PC-3 (cell line): Measurements from ENCODE around the gene TAOK3. TPM values are rescaled to one million over a fixed set of nuclear protein-coding genes. Genes with fewer than 3 reads are reported as not detected.

Source experiments
- ATAC-seq: fragments of 200-7000 bp; cut with Tn5 transposase; 2 replicates; pipeline ENCODE4 v1.9.1; 2020; ENCODE audit warnings: mild to moderate bottlenecking, moderate library complexity
- BruUV-seq: library from RNA; stranded (reverse); fragments of 400-500 nt; replicated peaks from 2 replicates; lab custom pipeline; 2021; lab: Mats Ljungman, UMichigan
- CTCF ChIA-PET: fragments of 300-600 bp; sonication (Branson Sonifier 250); formaldehyde crosslinking; loops from one replicate; lab custom pipeline; 2022; ENCODE audit warnings: antibody characterized with exemption; lab: Charles Lee
- POLR2A ChIA-PET: fragments of 300-600 bp; sonication (Branson Sonifier 250); formaldehyde crosslinking; loops from one replicate; lab custom pipeline; 2022; ENCODE audit warnings: antibody characterized with exemption; ENCODE audit not compliant: unreplicated experiment; lab: Charles Lee
- DNase-seq: peaks from one replicate; pipeline ENCODE4 v3.0.0-alpha.2; 2015
- H2AFZ ChIP-seq: fragments of 300-600 bp; sonication (generic); 2 replicates; pipeline ENCODE4 v1.6.0; 2016; ENCODE audit warnings: antibody characterized with exemption, low read length
- H3F3A ChIP-seq: fragments of 300-600 bp; sonication (generic); one replicate; pipeline ENCODE4 v1.6.0; 2017; ENCODE audit warnings: antibody characterized with exemption, low read length, control low read depth, mild to moderate bottlenecking; ENCODE audit not compliant: unreplicated experiment
- H3K27ac ChIP-seq: fragments of 300-600 bp; sonication (generic); 2 replicates; pipeline ENCODE4 v1.5.1; 2016; ENCODE audit warnings: mild to moderate bottlenecking, low read length
- H3K27me3 ChIP-seq: fragments of 300-600 bp; sonication (generic); 2 replicates; pipeline ENCODE4 v1.6.1; 2016; ENCODE audit warnings: low read length, mixed read lengths
- H3K36me3 ChIP-seq: fragments of 300-600 bp; sonication (generic); 2 replicates; pipeline ENCODE4 v1.6.1; 2016; ENCODE audit warnings: low read depth, mixed run types, low read length, mixed read lengths
- H3K4me1 ChIP-seq: fragments of 300-600 bp; sonication (generic); 2 replicates; pipeline ENCODE4 v1.5.1; 2016; ENCODE audit warnings: low read length; ENCODE audit not compliant: insufficient read depth
- H3K4me2 ChIP-seq: fragments of 300-600 bp; sonication (generic); 2 replicates; pipeline ENCODE4 v1.6.0; 2016; ENCODE audit warnings: low read length
- H3K4me3 ChIP-seq: fragments of 300-600 bp; sonication (generic); 2 replicates; pipeline ENCODE4 v1.5.1; 2016; ENCODE audit warnings: mild to moderate bottlenecking, low read length, mixed read lengths
- H3K79me2 ChIP-seq: fragments of 300-600 bp; sonication (generic); 2 replicates; pipeline ENCODE4 v1.6.1; 2017; ENCODE audit warnings: low read length, mixed read lengths
- H3K9ac ChIP-seq: fragments of 300-600 bp; sonication (generic); 2 replicates; pipeline ENCODE4 v1.6.0; 2016; ENCODE audit warnings: mild to moderate bottlenecking, low read length
- H3K9me2 ChIP-seq: fragments of 300-600 bp; sonication (generic); replicated peaks from 2 replicates; pipeline ENCODE4 v1.6.1; 2016; ENCODE audit warnings: mixed run types, low read length, mixed read lengths
- H3K9me3 ChIP-seq: fragments of 300-600 bp; sonication (generic); 2 replicates; pipeline ENCODE4 v1.6.1; 2016; ENCODE audit warnings: low read length, mixed read lengths
- H4K20me1 ChIP-seq: fragments of 300-600 bp; sonication (generic); 2 replicates; pipeline ENCODE4 v1.6.1; 2016; ENCODE audit warnings: low read length, mixed read lengths
- EZH2 ChIP-seq: fragments of 300-600 bp; sonication (generic); IDR thresholded peaks from one replicate; pipeline ENCODE4 v1.6.1; 2017; ENCODE audit warnings: antibody characterized with exemption, mild to moderate bottlenecking, low read length; ENCODE audit not compliant: unreplicated experiment
- EZH2phosphoT487 ChIP-seq: fragments of 300-600 bp; sonication (generic); IDR thresholded peaks from 2 replicates; pipeline ENCODE4 v1.6.1; 2018; ENCODE audit warnings: mild to moderate bottlenecking, antibody characterized with exemption, low read length, borderline replicate concordance
- intact Hi-C: fragments of 100-400 bp; cut with micrococcal nuclease; formaldehyde crosslinking; loops from 2 replicates; pipeline ENCODE4 v1.9.0; 2023
- total RNA-seq: library from RNA; depleted of rRNA; stranded (reverse); fragments of >200 nt; gene quantifications from 2 replicates; pipeline ENCODE4 v1.2.3, GENCODE V29; 2014
- TF ChIP-seq, protein P1 (sequence below): fragments of 300-600 bp; sonication (generic); conservative IDR thresholded peaks from 2 replicates; pipeline ENCODE4 v1.5.1; 2017; ENCODE audit warnings: antibody characterized with exemption, low read depth, mild to moderate bottlenecking, low read length

TAOK3 gene
- total RNA-seq, 1 experiment from 2014 or later: 27.9 TPM

DNA sequence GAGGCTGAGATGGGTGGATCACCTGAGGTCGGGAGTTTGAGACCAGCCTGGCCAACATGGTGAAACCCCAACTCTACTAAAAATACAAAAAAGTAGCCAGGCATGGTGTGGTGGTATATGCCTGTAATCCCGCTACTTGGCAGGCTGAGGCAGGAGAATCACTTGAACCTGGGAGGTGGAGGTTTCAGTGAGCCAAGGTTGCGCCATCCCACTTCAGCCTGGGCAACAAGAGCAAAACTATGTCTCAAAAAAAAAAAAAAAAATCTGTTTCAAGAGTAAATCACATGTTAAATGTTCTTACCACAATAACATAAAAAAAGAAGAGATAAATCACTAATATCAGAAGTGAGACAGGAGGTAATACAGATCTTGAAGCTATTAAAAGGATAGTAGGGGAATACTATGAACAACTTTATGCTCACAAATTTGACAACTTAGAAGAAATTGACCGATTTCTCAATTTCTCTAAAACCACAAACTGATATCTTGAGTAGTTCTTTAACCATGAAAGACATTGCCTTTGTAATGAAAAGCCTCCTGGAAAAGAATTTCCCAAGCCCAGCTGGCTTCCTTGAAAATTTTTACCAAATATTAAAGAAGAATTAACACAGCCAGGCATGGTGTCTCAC lies 37.7 kb downstream of the TAOK3 start:
- H3K9me3 ChIP-seq: no peaks in the 10 kb centered on the region
- H3K79me2 ChIP-seq: peaks cover 8% of the 10 kb centered on the region
- H3K27me3 ChIP-seq: no peaks in the 10 kb centered on the region
- H2AFZ ChIP-seq: no peak overlapping the region
- no peak for TF ChIP-seq EZH2phosphoT487
- TF ChIP-seq, protein P1, sequence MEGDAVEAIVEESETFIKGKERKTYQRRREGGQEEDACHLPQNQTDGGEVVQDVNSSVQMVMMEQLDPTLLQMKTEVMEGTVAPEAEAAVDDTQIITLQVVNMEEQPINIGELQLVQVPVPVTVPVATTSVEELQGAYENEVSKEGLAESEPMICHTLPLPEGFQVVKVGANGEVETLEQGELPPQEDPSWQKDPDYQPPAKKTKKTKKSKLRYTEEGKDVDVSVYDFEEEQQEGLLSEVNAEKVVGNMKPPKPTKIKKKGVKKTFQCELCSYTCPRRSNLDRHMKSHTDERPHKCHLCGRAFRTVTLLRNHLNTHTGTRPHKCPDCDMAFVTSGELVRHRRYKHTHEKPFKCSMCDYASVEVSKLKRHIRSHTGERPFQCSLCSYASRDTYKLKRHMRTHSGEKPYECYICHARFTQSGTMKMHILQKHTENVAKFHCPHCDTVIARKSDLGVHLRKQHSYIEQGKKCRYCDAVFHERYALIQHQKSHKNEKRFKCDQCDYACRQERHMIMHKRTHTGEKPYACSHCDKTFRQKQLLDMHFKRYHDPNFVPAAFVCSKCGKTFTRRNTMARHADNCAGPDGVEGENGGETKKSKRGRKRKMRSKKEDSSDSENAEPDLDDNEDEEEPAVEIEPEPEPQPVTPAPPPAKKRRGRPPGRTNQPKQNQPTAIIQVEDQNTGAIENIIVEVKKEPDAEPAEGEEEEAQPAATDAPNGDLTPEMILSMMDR: no peak
- TF ChIP-seq EZH2: no peak
- peaks cover 34% of the 10 kb centered on the region for H3K4me1 ChIP-seq
- ATAC-seq: no peak
- no peak overlapping the region for H3K4me3 ChIP-seq
- H3K9ac ChIP-seq: no peak overlapping the region
- no TSS peak for BruUV-seq
- no peaks in the 10 kb centered on the region for H4K20me1 ChIP-seq
- ChIA-PET CTCF (interaction anchor here (0.6 kb wide), 1 partner anchor 34 kb away, joined by 10 read pairs; no protein-coding TSS in a partner anchor), POLR2A (no interaction called here)
- no peaks in the 10 kb centered on the region for H3K9me2 ChIP-seq
- intact Hi-C loops: no loop called here
- DNase-seq: no peak
- H3F3A ChIP-seq: peaks cover 6% of the 10 kb centered on the region
- 0 out of 2 replicates have a peak overlapping the region, but pooled peaks have one; percentile 76 for H3K4me2 ChIP-seq
- H3K36me3 ChIP-seq: no peaks in the 10 kb centered on the region
- H3K27ac ChIP-seq: no peak overlapping the region

DNA sequence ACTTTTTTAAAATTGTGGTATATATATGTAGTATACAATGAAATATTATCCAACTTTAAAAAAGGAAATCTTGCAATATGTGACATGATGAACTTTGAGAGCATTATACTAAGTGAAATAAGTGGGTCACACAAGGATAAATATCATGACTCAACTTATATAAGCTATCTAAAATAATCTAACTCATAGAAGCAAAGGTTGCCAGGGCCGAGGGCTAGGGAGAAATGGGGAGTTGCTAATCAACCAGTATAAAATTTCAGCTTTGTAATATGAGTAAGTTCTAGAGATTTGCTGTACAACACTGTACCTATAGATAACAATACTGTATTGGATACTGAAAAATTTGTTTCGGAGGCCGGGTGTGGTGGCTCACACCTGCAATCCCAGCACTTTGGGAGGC lies 38.5 kb downstream of the TAOK3 start:
- no peak overlapping the region for H2AFZ ChIP-seq
- DNase-seq (peak; percentile 57), ATAC-seq (peak; percentile 51)
- POLR2A ChIA-PET: no interaction called here
- no peak overlapping the region for H3K9ac ChIP-seq
- peaks cover 34% of the 10 kb centered on the region for H3K4me1 ChIP-seq
- H3K9me3 ChIP-seq: no peaks in the 10 kb centered on the region
- H3K4me3 ChIP-seq: no peak overlapping the region
- H3F3A ChIP-seq: peaks cover 6% of the 10 kb centered on the region
- H3K36me3 ChIP-seq: no peaks in the 10 kb centered on the region
- TF ChIP-seq, protein P1: no peak
- TF ChIP-seq EZH2phosphoT487 (no peak), EZH2 (no peak)
- H3K79me2 ChIP-seq: peaks cover 8% of the 10 kb centered on the region
- BruUV-seq: no TSS peak
- H3K27ac ChIP-seq: no peak overlapping the region
- H3K9me2 ChIP-seq: no peaks in the 10 kb centered on the region
- H4K20me1 ChIP-seq: no peaks in the 10 kb centered on the region
- H3K4me2 ChIP-seq: peak overlapping the region; percentile 7; the same call in 1 of the 2 replicates
- no peaks in the 10 kb centered on the region for H3K27me3 ChIP-seq
- intact Hi-C loops: no loop called here
- CTCF ChIA-PET: no interaction called here

DNA sequence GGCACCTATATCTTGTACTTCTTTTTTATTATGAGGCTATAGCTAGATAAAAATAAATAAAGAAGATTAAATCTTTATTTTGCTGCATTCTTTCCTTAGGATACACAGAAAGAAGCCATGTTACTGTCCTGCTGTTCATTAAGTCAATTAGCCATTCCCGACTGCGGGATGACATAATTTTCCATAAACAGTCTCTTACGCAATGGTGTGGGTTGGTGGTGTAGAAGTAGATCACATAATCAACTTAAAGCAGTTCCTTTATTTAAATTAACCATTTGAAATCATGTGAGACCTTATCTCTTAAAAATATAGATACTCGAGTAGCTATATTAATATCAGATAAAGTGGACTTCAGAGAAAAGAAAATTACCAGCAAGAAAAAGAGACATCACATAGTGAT lies 40.2 kb downstream of the TAOK3 start:
- ATAC-seq (no peak), DNase-seq (no peak)
- intact Hi-C loops: no loop called here
- H3K27me3 ChIP-seq: no peaks in the 10 kb centered on the region
- ChIA-PET POLR2A (no interaction called here), CTCF (no interaction called here)
- H3K79me2 ChIP-seq: peaks cover 8% of the 10 kb centered on the region
- no peaks in the 10 kb centered on the region for H3K9me3 ChIP-seq
- H2AFZ ChIP-seq: no peak overlapping the region
- H3K9ac ChIP-seq: no peak overlapping the region
- H3F3A ChIP-seq: peaks cover 6% of the 10 kb centered on the region
- no peak overlapping the region for H3K4me3 ChIP-seq
- no peaks in the 10 kb centered on the region for H3K9me2 ChIP-seq
- BruUV-seq: no TSS peak
- no peaks in the 10 kb centered on the region for H3K36me3 ChIP-seq
- H3K4me2 ChIP-seq: no peak overlapping the region
- H4K20me1 ChIP-seq: no peaks in the 10 kb centered on the region
- TF ChIP-seq, protein P1: no peak
- TF ChIP-seq EZH2: no peak
- no peak for TF ChIP-seq EZH2phosphoT487
- no peak overlapping the region for H3K27ac ChIP-seq
- H3K4me1 ChIP-seq: peaks cover 32% of the 10 kb centered on the region
